Liver (tissue), 3 donors: ENCODE data around the gene RHBDF2.

Experiments
- NR2F2 ChIP-seq: IDR thresholded peaks from 2 replicates; pipeline ENCODE4 v1.6.1; 2016; ENCODE audit warnings: antibody characterized with exemption
- RAD21 ChIP-seq, 2 donors: IDR thresholded peaks; 2 replicates each; pipeline ENCODE4 v1.6.1; 2016; ENCODE audit warnings: antibody characterized with exemption in 2 of 2, mild to moderate bottlenecking in 2 of 2
- SP1 ChIP-seq: IDR thresholded peaks from 2 replicates; pipeline ENCODE4 v1.6.1; 2018; ENCODE audit warnings: antibody characterized with exemption, mild to moderate bottlenecking
- TF ChIP-seq, protein P1 (sequence below): IDR thresholded peaks from 2 replicates; pipeline ENCODE4 v1.6.1; 2016; ENCODE audit warnings: antibody characterized with exemption
- TF ChIP-seq, protein P2 (sequence below): fragments of 150-350 bp; IDR thresholded peaks from 2 replicates; pipeline ENCODE4 v1.5.1; 2017; ENCODE audit warnings: improper control_type of control experiment, low read depth, low read length; ENCODE audit not compliant: missing input control
- TF ChIP-seq, protein P3 (sequence below): IDR thresholded peaks from 2 replicates; pipeline ENCODE4 v1.6.1; 2016; ENCODE audit warnings: antibody characterized with exemption
- donor health status: healthy.
- donor health status: healthy.

DNA sequence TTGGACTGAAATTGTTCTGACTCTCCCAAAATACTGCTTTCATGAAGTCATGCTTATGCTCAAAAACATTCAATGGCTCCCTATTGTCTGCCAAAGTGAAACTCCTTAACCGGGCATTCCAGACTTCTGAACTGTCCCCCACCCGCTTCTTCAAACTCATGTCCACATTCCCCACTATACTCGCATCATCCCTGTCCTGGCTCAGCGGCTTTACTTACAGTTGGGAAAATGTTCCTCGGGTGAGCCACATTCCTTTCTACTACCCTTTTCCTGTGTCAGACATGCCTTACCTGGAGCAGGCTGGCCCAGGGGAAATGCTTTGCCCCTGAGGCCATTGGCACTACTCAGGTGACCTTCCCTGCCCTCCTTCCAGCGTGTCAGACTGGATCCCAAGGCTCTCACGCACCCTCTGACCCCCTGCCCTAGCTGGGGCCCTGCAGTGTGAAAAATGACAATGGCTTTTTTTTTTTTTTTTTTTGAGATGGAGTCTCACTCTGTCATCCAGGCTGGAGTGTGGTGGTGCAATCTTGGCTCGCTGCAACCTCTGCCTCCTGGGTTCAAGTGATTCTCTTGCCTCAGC lies 30.9 kb upstream of the RHBDF2 start:
- TF ChIP-seq, protein P1, sequence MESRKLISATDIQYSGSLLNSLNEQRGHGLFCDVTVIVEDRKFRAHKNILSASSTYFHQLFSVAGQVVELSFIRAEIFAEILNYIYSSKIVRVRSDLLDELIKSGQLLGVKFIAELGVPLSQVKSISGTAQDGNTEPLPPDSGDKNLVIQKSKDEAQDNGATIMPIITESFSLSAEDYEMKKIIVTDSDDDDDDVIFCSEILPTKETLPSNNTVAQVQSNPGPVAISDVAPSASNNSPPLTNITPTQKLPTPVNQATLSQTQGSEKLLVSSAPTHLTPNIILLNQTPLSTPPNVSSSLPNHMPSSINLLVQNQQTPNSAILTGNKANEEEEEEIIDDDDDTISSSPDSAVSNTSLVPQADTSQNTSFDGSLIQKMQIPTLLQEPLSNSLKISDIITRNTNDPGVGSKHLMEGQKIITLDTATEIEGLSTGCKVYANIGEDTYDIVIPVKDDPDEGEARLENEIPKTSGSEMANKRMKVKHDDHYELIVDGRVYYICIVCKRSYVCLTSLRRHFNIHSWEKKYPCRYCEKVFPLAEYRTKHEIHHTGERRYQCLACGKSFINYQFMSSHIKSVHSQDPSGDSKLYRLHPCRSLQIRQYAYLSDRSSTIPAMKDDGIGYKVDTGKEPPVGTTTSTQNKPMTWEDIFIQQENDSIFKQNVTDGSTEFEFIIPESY: no peak
- TF ChIP-seq, protein P2, sequence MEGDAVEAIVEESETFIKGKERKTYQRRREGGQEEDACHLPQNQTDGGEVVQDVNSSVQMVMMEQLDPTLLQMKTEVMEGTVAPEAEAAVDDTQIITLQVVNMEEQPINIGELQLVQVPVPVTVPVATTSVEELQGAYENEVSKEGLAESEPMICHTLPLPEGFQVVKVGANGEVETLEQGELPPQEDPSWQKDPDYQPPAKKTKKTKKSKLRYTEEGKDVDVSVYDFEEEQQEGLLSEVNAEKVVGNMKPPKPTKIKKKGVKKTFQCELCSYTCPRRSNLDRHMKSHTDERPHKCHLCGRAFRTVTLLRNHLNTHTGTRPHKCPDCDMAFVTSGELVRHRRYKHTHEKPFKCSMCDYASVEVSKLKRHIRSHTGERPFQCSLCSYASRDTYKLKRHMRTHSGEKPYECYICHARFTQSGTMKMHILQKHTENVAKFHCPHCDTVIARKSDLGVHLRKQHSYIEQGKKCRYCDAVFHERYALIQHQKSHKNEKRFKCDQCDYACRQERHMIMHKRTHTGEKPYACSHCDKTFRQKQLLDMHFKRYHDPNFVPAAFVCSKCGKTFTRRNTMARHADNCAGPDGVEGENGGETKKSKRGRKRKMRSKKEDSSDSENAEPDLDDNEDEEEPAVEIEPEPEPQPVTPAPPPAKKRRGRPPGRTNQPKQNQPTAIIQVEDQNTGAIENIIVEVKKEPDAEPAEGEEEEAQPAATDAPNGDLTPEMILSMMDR: no peak
- no peak for TF ChIP-seq SP1
- TF ChIP-seq RAD21 (IDR thresholded peaks at IDR 0.05): no peak
- TF ChIP-seq, protein P3, sequence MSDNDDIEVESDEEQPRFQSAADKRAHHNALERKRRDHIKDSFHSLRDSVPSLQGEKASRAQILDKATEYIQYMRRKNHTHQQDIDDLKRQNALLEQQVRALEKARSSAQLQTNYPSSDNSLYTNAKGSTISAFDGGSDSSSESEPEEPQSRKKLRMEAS: no peak
- TF ChIP-seq NR2F2: no peak
